ENCODE results near the gene TMEM163.
"Not testable (repeated sequence)": the region's sequence is repeated elsewhere in the genome, so short reads cannot be mapped to it uniquely, and the experiment has no call there.

TMEM163 gene

GRCh38 chr2:134599236-134599635 is 119.6 kb downstream of the TMEM163 start:
- H3K4me3 ChIP-seq (replicated peaks in 1 of 2; ENCODE audit: low read depth in 2 of 2, low read length in 2 of 2): no peak overlapping the region
- TF ChIP-seq CTCF (IDR thresholded peaks at IDR 0.05; ENCODE audit: low read depth, low read length): no peak
- no peak for DNase-seq (ENCODE audit: low read depth in 2 of 2)

- DNase-seq (ENCODE audit: low read depth in 2 of 2): no peak
- TF ChIP-seq CTCF (IDR thresholded peaks at IDR 0.05; ENCODE audit: low read depth, low read length): no peak
- no peak overlapping the region for H3K4me3 ChIP-seq (replicated peaks in 1 of 2; ENCODE audit: low read depth in 2 of 2, low read length in 2 of 2)
Observed at GRCh38 chr2:134594399-134594798, 124.4 kb downstream of the TMEM163 start.

- no peak for TF ChIP-seq CTCF (IDR thresholded peaks at IDR 0.05; ENCODE audit: low read depth, low read length)
- no peak for DNase-seq (ENCODE audit: low read depth in 2 of 2)
- no peak overlapping the region for H3K4me3 ChIP-seq (replicated peaks in 1 of 2; ENCODE audit: low read depth in 2 of 2, low read length in 2 of 2)
Observed at GRCh38 chr2:134593519-134593918, 125.3 kb downstream of the TMEM163 start.

GRCh38 chr2:134592377-134592776 is 126.4 kb downstream of the TMEM163 start:
- no peak for DNase-seq (ENCODE audit: low read depth in 2 of 2)

GRCh38 chr2:134591526-134591925 is 127.3 kb downstream of the TMEM163 start:
- no peak overlapping the region for H3K4me3 ChIP-seq (replicated peaks in 1 of 2; ENCODE audit: low read depth in 2 of 2, low read length in 2 of 2)
- no peak for DNase-seq (ENCODE audit: low read depth in 2 of 2)
- no peak for TF ChIP-seq CTCF (IDR thresholded peaks at IDR 0.05; ENCODE audit: low read depth, low read length)

More at GRCh38 chr2:134592377-134592776, 126.4 kb downstream of the TMEM163 start:
- TF ChIP-seq CTCF (IDR thresholded peaks at IDR 0.05; ENCODE audit: low read depth, low read length): no peak
- H3K4me3 ChIP-seq (replicated peaks in 1 of 2; ENCODE audit: low read depth in 2 of 2, low read length in 2 of 2): no peak overlapping the region

GRCh38 chr2:134590679-134591078 is 128.1 kb downstream of the TMEM163 start:
- H3K4me3 ChIP-seq (replicated peaks in 1 of 2; ENCODE audit: low read depth in 2 of 2, low read length in 2 of 2): no peak overlapping the region
- no peak for DNase-seq (ENCODE audit: low read depth in 2 of 2)
- TF ChIP-seq CTCF (IDR thresholded peaks at IDR 0.05; ENCODE audit: low read depth, low read length): no peak

- not testable (repeated sequence) for H3K4me3 ChIP-seq (replicated peaks in 1 of 2; ENCODE audit: low read depth in 2 of 2, low read length in 2 of 2); DNase-seq (ENCODE audit: low read depth in 2 of 2)
Observed at GRCh38 chr2:134589171-134590083, 129.4 kb downstream of the TMEM163 start.
